GM12878 (cell line): ENCODE results near the gene BAG3. TPM values are rescaled to one million over a fixed set of nuclear protein-coding genes. Genes with fewer than 3 reads are reported as not detected.

Experiments
- ATAC-seq: fragments of 200-7000 bp; cut with Tn5 transposase; 3 replicates; pipeline ENCODE4 v1.9.1; 2020; ENCODE audit warnings: mild to moderate bottlenecking, moderate library complexity
- BruUV-seq: library from RNA; stranded (reverse); fragments of 400-500 nt; replicated peaks from 2 replicates; lab custom pipeline; 2021; lab: Mats Ljungman, UMichigan
- CTCF ChIA-PET: fragments of 300-600 bp; sonication (Branson Sonifier 250); formaldehyde crosslinking; extraction: SDS; loops from one replicate; lab custom pipeline; 2021; ENCODE audit warnings: inconsistent platforms; lab: Yijun Ruan, JAX
- POLR2A ChIA-PET: fragments of 350-600 bp; formaldehyde crosslinking; extraction: SDS; loops from one replicate; lab custom pipeline; 2021; ENCODE audit warnings: inconsistent platforms; lab: Charles Lee
- RAD21 ChIA-PET: fragments of 300-600 bp; sonication (Branson Sonifier 250); formaldehyde crosslinking; loops from one replicate; lab custom pipeline; 2023; ENCODE audit warnings: antibody characterized with exemption; ENCODE audit not compliant: unreplicated experiment; lab: Charles Lee
- SMC1A ChIA-PET: fragments of 300-600 bp; sonication (Branson Sonifier 250); formaldehyde crosslinking; loops from one replicate; lab custom pipeline; 2023; ENCODE audit not compliant: unreplicated experiment, uncharacterized antibody; lab: Charles Lee
- DNase-seq: peaks from one replicate; pipeline ENCODE4 v3.0.0-alpha.2; 2011; ENCODE audit warnings: low read depth, low spot score
- FAIRE-seq: peaks from 3 replicates; lab custom pipeline; 2011; peaks lifted over from hg19 to GRCh38; lab: Jason Lieb, UNC
- H2AFZ ChIP-seq: 2 replicates; pipeline ENCODE4 v1.6.0; 2011; ENCODE audit warnings: low read depth, low read length, control low read depth; ENCODE audit not compliant: control insufficient read depth
- H3K27ac ChIP-seq: 2 replicates; pipeline ENCODE4 v1.5.1; 2011; ENCODE audit warnings: control low read depth; ENCODE audit not compliant: control insufficient read depth, insufficient read depth
- H3K27me3 ChIP-seq, 2 experiments: replicated peaks in 1 of 2; 2 replicates each; pipeline versions ENCODE4 v1.6.0 to v1.6.1; 2011; ENCODE audit warnings: low read length in 1 of 2; ENCODE audit not compliant: control insufficient read depth in 2 of 2, insufficient read depth in 2 of 2
- H3K36me3 ChIP-seq, 2 experiments: 2 replicates each; pipeline ENCODE4 v1.5.1; 2011; ENCODE audit warnings: low read length in 1 of 2; ENCODE audit not compliant: control insufficient read depth in 2 of 2, insufficient read depth in 2 of 2
- H3K4me1 ChIP-seq: 2 replicates; pipeline ENCODE4 v1.6.1; 2011; ENCODE audit warnings: mild to moderate bottlenecking, low read length, moderate library complexity, mixed read lengths; ENCODE audit not compliant: control insufficient read depth, insufficient read depth
- H3K4me2 ChIP-seq: 2 replicates; pipeline ENCODE4 v1.6.0; 2011; ENCODE audit warnings: control low read depth; ENCODE audit not compliant: control insufficient read depth, insufficient read depth
- H3K4me3 ChIP-seq: fragments of 200-600 bp; sonication (generic); 2 replicates; pipeline ENCODE4 v1.5.1; 2016
- H3K79me2 ChIP-seq: 2 replicates; pipeline ENCODE4 v1.6.0; 2011; ENCODE audit warnings: low read length; ENCODE audit not compliant: control insufficient read depth, insufficient read depth
- H3K9ac ChIP-seq: 2 replicates; pipeline ENCODE4 v1.8.0; 2011; ENCODE audit warnings: low read length, control low read depth, mixed read lengths; ENCODE audit not compliant: control insufficient read depth, insufficient read depth
- H3K9me3 ChIP-seq: replicated peaks from 3 replicates; pipeline ENCODE4 v1.5.1; 2011; ENCODE audit warnings: mild to moderate bottlenecking, low read length; ENCODE audit not compliant: control insufficient read depth, insufficient read depth
- H4K20me1 ChIP-seq: 2 replicates; pipeline ENCODE4 v1.6.0; 2011; ENCODE audit not compliant: control insufficient read depth, insufficient read depth
- CREM ChIP-seq: IDR thresholded peaks from 2 replicates; pipeline ENCODE4 v1.6.1; 2014; ENCODE audit warnings: antibody characterized with exemption, low read depth
- E2F4 ChIP-seq: IDR thresholded peaks from 2 replicates; pipeline ENCODE4 v1.6.1; 2012; ENCODE audit warnings: low read depth, low read length, improper control_type of control experiment
- JUNB ChIP-seq: IDR thresholded peaks from 2 replicates; pipeline ENCODE4 v1.6.1; 2016; ENCODE audit warnings: antibody characterized with exemption, mild to moderate bottlenecking
- RUNX3 ChIP-seq: IDR thresholded peaks from 2 replicates; pipeline ENCODE4 v1.6.1; 2012; ENCODE audit warnings: low read length, inconsistent platforms
- SREBF1 ChIP-seq: IDR thresholded peaks from 2 replicates; pipeline ENCODE4 v1.6.1; 2012; ENCODE audit warnings: mild to moderate bottlenecking, low read length
- ZBTB11 ChIP-seq: fragments of 450-650 bp; formaldehyde crosslinking; IDR thresholded peaks from 2 replicates; pipeline ENCODE4 v1.5.0; 2022; ENCODE audit warnings: mild to moderate bottlenecking, missing genetic modification characterization
- ZSCAN29 ChIP-seq: fragments of 450-650 bp; IDR thresholded peaks from 2 replicates; pipeline ENCODE4 v1.6.1; 2017; ENCODE audit warnings: mild to moderate bottlenecking, moderate library complexity
- WGBS: methylation state at CpG from one replicate; pipeline ENCODE4 v1.1.6; 2016; ENCODE audit warnings: low lambda C conversion rate; ENCODE audit not compliant: insufficient replicate concordance, insufficient coverage; ENCODE audit errors: missing lambda C conversion rate; 5-methylcytosine and 5-hydroxymethylcytosine counted together
- in situ Hi-C: fragments of 300-500 bp; cut with MboI; formaldehyde crosslinking; loops from 9 replicates; pipeline ENCODE4 v1.14.3; 2018; ENCODE audit warnings: mixed read lengths
- intact Hi-C: fragments of 100-400 bp; cut with micrococcal nuclease; formaldehyde crosslinking; loops from one replicate; pipeline ENCODE4 v1.14.2; 2022; ENCODE audit not compliant: unreplicated experiment
- polyA plus RNA-seq, 11 experiments: library from polyadenylated mRNA; depleted of rRNA in 4 of 11; unstranded in 6 of 11; stranded (reverse) in 5 of 11; fragments of >200 nt; fragmentation: Nextera tagmentation in 4 of 11; fragmentation: Illumina TruSeq in 1 of 11; extraction: Ambion mirVana in 4 of 11; extraction: Trizol in 1 of 11; gene quantifications; 1 replicate in 1 of 11; 2 replicates in 10 of 11; pipeline versions ENCODE4 v1.2.1 to v1.2.3, GENCODE V29; 2011 to 2016; ENCODE audit warnings: inconsistent platforms in 2 of 11, missing spikeins in 2 of 11, low read depth in 1 of 11
- total RNA-seq, 4 experiments: library from RNA; depleted of rRNA in 3 of 4; stranded (reverse); fragments of >200 nt in 3 of 4; fragmentation: Illumina TruSeq in 1 of 4; extraction: Trizol in 1 of 4; gene quantifications; 2 replicates each; pipeline versions ENCODE4 v1.2.1 to v1.2.3, GENCODE V29; 2013 to 2021

Gene BAG3
- total and polyA plus RNA-seq, 10 of the 15 experiments (the other 5 are each of a cell fraction or from before 2014, with no cell fraction given): 0.71 to 14.1 (median 4.3) TPM

GRCh38 chr10:119663866-119664698, 12.9 kb downstream of the BAG3 start:
- H3K4me2 ChIP-seq: peak overlapping the region; percentile 44

More at GRCh38 chr10:119663866-119664698, 12.9 kb downstream of the BAG3 start:
- in situ Hi-C loops (no loop called here), intact Hi-C loops (no loop called here)
- ChIA-PET CTCF (interaction anchor here (1.1 to 3.4 kb wide), 5 partner anchors 10 to 195 kb away, joined by 3 to 14 read pairs (median 4); no protein-coding TSS in a partner anchor), RAD21 (interaction anchor here (1.3 kb wide), 1 partner anchor 31 kb away, joined by 3 read pairs; no protein-coding TSS in a partner anchor), SMC1A (interaction anchor here (0.9 to 1.2 kb wide), 3 partner anchors 56 to 138 kb away, joined by 3 read pairs; no protein-coding TSS in a partner anchor)
- peak; percentile 58 for ATAC-seq
- peak; percentile 41 for FAIRE-seq
- Histone ChIP-seq H3K36me3 (peaks cover 0 to 1% of the 10 kb centered on the region in 2 experiments; a peak in 2 of 4 replicates), H3K79me2 (no peaks in the 10 kb centered on the region), H3K4me1 (peaks cover 9% of the 10 kb centered on the region; the same call in 1 of the 2 replicates), H3K9me3 (no peaks in the 10 kb centered on the region), H3K4me3 (no peak overlapping the region), H3K27me3 (no peaks in the 10 kb centered on the region)
- WGBS: 57% methylated on average over 12 of the region's 12 CpGs
- DNase-seq: no peak
- TF ChIP-seq CREM: 0 out of 2 replicates have a peak, but pooled peaks have one; percentile 17
- peak; percentile 51 for TF ChIP-seq JUNB
- TF ChIP-seq SREBF1: no peak
- no peak for TF ChIP-seq ZBTB11 (CRISPR knock-in tag)
- no peak for TF ChIP-seq E2F4
- peak; percentile 42; the same call in 1 of the 2 replicates for TF ChIP-seq RUNX3
- no peak for TF ChIP-seq ZSCAN29
- TF ChIP-seq, all 136 proteins: peak for 3
- POLR2A ChIA-PET: no interaction called here
- Histone ChIP-seq H4K20me1 (no peaks in the 10 kb centered on the region), H3K9ac (no peak overlapping the region), H3K27ac (no peak overlapping the region), H2AFZ (peak overlapping the region; percentile 37)
- BruUV-seq: no TSS peak
